ENCODE results near the gene CP.
"Not testable (repeated sequence)": the region's sequence is repeated elsewhere in the genome, so short reads cannot be mapped to it uniquely, and the experiment has no call there.

Gene CP

GRCh38 chr3:149221783-149222517, at the start of gene CP:
CP (minus strand) TSS chr3:149221829; CDS start chr3:149221792, 37 bp downstream.
- no peak for DNase-seq (ENCODE audit: low read depth in 3 of 3)

- DNase-seq (ENCODE audit: low read depth in 3 of 3) = no peak
Observed at GRCh38 chr3:149270180-149270579, 48.6 kb upstream of the CP start.

GRCh38 chr3:149269687-149270086, 48.1 kb upstream of the CP start:
- no peak for DNase-seq (ENCODE audit: low read depth in 3 of 3)

DNA sequence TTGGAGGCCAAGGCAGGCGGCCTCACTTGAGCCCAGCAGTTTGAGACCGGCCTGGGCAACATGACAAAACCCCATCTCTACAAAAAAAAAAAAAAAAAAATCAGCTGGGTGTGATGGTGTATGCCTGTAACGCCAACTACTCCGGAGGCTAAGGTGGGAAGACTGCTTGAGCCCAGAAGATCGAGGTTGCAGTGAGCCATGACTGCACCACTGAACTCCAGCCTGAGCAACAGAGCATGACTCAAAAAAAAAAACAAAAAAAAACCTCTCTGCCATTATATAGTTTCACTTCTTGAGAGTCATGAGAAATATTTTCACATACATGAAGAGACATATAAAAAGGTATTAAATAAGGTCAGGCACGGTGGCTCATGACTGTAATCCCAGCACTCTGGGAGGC, 45.9 kb upstream of the CP start:
- DNase-seq (ENCODE audit: low read depth in 3 of 3) = no peak

GRCh38 chr3:149266736-149267135, 45.1 kb upstream of the CP start:
- no peak for DNase-seq (ENCODE audit: low read depth in 3 of 3)

- no peak for DNase-seq (ENCODE audit: low read depth in 3 of 3)
Observed at GRCh38 chr3:149263856-149264255, 42.2 kb upstream of the CP start.

GRCh38 chr3:149258714-149259113, 37.1 kb upstream of the CP start:
- DNase-seq (ENCODE audit: low read depth in 3 of 3) = no peak

- no peak for DNase-seq (ENCODE audit: low read depth in 3 of 3)
Observed at GRCh38 chr3:149258298-149258697, 36.7 kb upstream of the CP start.

DNA sequence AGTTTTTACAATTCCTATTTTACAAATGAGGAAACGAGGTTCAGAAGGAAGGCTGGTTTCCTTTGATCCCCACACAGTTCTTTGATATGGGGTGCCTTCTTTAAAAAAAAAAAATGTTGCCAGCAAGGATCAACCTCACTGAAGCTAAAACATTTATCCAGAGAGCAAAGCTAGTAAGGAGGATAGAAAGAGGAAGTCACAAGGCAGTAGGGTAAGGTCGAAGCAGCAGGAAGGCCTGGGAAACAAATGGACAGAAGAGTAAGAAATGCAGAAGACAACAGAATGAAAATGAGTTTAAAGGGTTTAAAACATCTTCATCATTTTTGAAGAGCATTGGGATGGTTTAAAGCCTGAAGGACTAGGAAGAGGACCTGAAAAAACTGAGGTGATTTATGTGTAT, 30.6 kb upstream of the CP start:
- DNase-seq (ENCODE audit: low read depth in 3 of 3) = no peak

- no peak for DNase-seq (ENCODE audit: low read depth in 3 of 3)
Observed at GRCh38 chr3:149251186-149251585, 29.6 kb upstream of the CP start.

DNA sequence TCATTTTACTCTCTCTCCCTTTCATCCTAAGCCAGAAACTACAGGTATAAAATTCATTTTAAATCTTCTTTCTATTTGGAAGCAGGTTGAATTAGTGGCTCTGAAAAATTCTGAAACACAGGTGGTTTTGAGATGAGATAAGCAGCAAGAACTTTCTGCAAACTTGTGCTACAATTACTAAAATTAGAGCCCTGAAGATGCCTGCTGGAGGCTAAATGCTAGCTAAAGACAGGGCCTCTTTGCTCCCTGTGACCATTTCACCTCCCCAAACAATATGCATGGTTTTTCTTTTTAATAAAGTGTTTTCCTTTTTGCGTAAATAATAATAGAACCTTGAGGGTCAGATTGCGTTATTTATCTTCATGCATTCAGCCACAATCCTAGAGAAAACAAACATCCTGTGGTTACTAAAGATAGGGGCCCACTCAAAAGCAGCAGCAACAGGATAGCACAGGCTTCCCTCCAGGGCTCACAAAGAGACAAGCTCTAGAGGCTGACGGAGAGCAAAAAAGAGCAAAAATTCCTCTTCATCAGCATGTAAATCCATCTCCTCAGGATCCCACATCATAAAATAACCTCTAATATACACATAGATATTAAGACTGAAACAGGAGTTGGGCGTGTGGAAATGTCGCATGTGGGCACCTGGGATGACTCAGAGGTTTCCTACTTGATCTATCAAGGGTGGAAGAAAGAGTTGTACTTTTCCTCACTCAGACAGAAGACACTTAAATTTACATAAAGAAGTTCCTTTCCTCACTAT, 26.5 kb upstream of the CP start:
- DNase-seq (ENCODE audit: low read depth in 3 of 3) = no peak

DNA sequence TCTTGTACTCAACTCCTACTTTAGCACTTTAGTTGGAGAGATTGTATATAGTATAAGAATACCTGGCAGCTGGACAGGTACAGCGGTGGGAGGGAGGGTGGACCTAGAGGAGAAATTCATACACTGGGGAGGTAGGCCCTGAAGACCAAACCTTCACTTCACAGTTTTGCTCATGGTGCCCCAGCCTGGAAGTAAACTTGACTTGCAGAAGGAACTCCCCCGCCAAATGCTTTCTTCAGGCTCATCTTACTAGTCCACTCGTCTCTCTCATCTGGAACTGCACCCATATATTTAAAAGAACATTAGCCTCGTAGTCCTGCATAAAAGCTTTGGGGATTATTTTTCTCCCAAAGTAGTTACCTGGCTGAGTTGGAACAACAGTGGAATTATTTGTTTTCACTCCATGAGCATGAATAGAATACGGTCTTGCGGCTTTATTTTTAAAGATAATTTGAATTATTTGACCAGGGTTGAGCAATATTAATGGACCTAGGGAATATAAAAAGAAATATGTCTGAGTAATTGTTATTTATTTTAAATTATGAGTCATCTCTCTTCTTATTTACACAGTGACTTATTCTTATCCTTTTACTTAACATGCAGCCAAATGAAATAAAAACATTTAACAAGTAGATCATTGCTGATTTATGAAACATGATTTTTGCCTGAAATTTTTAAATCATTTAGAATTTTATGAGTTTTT, 25.5 kb upstream of the CP start:
- no peak for DNase-seq (ENCODE audit: low read depth in 3 of 3)

GRCh38 chr3:149245738-149246451, 24.3 kb upstream of the CP start:
- DNase-seq (ENCODE audit: low read depth in 3 of 3) = no peak

GRCh38 chr3:149243540-149243939, 21.9 kb upstream of the CP start:
- no peak for DNase-seq (ENCODE audit: low read depth in 3 of 3)

DNA sequence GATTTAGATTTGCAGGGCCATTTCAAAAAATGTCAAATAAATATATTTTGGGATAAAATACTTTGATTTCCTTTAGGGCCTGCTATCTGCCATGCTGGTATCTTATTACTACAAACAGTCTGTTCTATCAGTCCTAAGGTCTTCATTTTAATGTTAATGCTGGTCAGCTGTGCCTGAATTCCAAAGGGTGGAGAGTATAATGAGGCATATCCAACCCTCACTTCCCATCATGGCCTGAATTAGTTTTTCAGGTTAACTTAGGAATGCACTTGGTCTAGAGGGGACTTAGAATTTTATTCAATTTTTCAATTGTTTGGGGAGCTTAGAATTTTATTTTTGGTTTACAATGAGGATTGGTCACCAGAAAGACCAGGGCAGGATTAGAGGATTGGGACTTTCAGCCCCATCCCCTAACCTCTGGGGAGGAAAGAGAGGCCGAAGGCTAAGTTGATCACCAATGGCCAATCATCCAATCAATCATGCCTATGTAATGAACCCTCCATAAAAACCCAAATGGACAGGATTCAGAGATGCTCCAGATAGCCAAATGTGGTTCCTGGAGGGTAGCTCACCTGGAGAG, 17.8 kb upstream of the CP start:
- DNase-seq (ENCODE audit: low read depth in 3 of 3) = no peak

DNA sequence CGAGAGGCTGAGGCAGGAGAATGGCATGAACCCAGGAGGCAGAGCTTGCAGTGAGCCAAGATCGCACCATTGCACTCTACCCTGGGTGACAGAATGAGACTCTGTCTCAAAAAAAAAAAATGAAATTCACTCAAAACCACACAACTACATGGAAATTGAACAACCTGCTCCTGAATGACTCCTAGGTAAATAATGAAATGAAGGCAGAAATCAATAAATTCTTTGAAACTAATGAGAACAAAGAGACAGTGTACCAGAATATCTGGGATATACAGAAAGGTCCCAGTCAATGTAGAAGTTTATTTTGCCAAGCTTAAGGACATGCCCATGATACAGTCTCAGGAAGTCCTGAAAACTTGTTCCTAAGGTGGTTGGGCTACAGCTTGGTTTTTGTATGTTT, 16.6 kb upstream of the CP start:
- not testable (repeated sequence) for DNase-seq (ENCODE audit: low read depth in 3 of 3)

DNA sequence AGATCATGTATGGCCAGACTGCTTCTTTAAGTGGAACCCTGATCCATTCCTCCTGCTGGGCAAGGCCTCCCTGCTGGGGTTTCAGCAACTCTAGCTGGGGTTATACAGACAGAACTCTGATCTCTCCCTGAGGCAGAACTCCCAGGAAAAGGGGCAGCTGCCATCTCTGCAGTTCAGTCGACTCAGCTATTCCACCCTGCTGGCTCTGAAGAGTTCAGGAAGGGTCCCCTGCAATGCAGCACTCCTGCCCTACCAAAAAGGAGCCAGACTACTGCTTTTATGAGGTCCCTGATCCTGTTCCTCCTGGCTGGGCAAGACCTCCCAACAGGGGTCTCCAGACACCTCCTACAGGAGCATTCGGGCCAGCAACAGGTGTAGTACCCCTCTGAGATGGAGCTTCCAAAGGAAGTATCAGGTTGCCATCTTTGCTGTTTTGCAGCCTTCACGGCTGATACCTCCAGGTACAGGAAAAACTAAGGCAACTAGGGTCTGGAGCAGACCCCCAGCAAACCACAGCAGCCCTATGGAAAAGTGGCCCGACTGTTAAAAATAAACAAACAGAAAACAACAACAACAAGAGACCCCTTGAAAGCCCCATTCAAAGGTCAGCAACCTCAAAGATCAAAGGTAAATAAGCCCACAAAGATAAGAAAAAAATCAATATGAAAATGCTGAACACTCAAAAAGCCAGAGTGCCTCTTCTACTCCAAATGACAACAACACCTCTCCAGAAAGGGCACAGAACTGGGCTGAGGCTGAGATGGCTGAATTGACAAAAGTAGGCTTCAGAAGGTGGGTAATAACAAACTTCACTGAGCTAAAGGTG, 14.2 kb upstream of the CP start:
- DNase-seq (ENCODE audit: low read depth in 3 of 3) = no peak

GRCh38 chr3:149234671-149235245, 13.1 kb upstream of the CP start:
- DNase-seq (ENCODE audit: low read depth in 3 of 3) = no peak

- DNase-seq (ENCODE audit: low read depth in 3 of 3) = no peak
Observed at GRCh38 chr3:149233323-149233722, 11.7 kb upstream of the CP start.

DNA sequence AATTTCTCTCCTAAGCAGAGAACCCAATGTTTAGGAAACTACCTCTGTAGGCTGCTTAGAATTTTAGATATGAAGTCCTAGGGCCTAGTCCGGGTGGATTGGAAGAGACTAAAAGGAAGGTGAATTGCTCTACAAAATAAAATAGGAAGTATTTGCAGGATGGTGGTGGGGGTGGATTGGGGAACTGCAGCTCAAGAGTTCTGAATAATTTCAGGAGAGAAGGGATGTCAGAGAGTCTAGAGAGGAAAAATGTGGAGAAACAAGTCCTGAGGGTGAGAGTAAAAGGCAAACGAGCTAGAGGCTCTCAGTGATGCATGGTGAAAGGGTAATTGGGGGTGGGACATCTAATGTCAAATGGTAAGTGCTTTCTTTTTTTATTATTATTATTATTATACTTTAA, 10.2 kb upstream of the CP start:
- DNase-seq (ENCODE audit: low read depth in 3 of 3) = no peak
